Ascending aorta (tissue), 2 donors: ENCODE results near the gene USP35. TPM values are rescaled to one million over a fixed set of nuclear protein-coding genes. Genes with fewer than 3 reads are reported as not detected.
A peak's percentile ranks its signal among the peaks of the same experiment; 100 is the strongest.
"Not testable (repeated sequence)": the region's sequence is repeated elsewhere in the genome, so short reads cannot be mapped to it uniquely, and the experiment has no call there.

Source experiments
- DNase-seq, 2 donors: peaks; one replicate each; pipeline ENCODE4 v3.0.0-alpha.2; 2019; ENCODE audit warnings: low spot score in 2 of 2
- H3K27ac ChIP-seq, 2 donors: fragments of 200-600 bp; sonication (generic); one replicate each; pipeline ENCODE4 v1.5.1; 2016 to 2017; ENCODE audit warnings: mild to moderate bottlenecking in 1 of 2
- H3K27me3 ChIP-seq: fragments of 200-600 bp; sonication (generic); one replicate; pipeline ENCODE4 v1.5.1; 2017
- H3K36me3 ChIP-seq, 2 donors: fragments of 200-600 bp; sonication (generic); one replicate each; pipeline ENCODE4 v1.5.1; 2016
- H3K4me1 ChIP-seq, 2 donors: fragments of 200-600 bp; sonication (generic); one replicate each; pipeline ENCODE4 v1.5.1; 2016 to 2017; ENCODE audit warnings: mild to moderate bottlenecking in 1 of 2
- H3K4me3 ChIP-seq, 2 donors: fragments of 200-600 bp; sonication (generic); one replicate each; pipeline ENCODE4 v1.5.1; 2016 to 2017; ENCODE audit warnings: mild to moderate bottlenecking in 1 of 2
- H3K9me3 ChIP-seq, 2 donors: fragments of 200-600 bp; sonication (generic); one replicate each; pipeline ENCODE4 v1.5.1; 2016
- CTCF ChIP-seq, 3 experiments: fragments of 200-600 bp in 2 of 3; fragments of 450-650 bp in 1 of 3; sonication (generic) in 2 of 3; IDR thresholded peaks; one replicate each; pipeline ENCODE4 v1.5.1; 2016 to 2019; ENCODE audit warnings: antibody characterized with exemption in 3 of 3, mild to moderate bottlenecking in 1 of 3, moderate library complexity in 1 of 3
- intact Hi-C: fragments of 100-400 bp; cut with DNase I; formaldehyde crosslinking; loops from one replicate; pipeline ENCODE4 v1.15.1; 2023
- total RNA-seq: library from RNA; depleted of rRNA; stranded (reverse); fragments of >200 nt; gene quantifications from one replicate; pipeline ENCODE4 v1.1.0, GENCODE V29; 2016

Gene USP35
- total RNA-seq, 1 donor from 2014 or later: 34.0 TPM

GRCh38 chr11:78231962-78232501 lies 43.3 kb downstream of the USP35 start:
- Histone ChIP-seq H3K4me1 (peaks cover 0 to 20% of the 10 kb centered on the region in 2 donors), H3K27me3 (no peaks in the 10 kb centered on the region), H3K27ac (peak overlapping the region; percentile 77 to 78), H3K36me3 (no peaks in the 10 kb centered on the region), H3K9me3 (no peaks in the 10 kb centered on the region), H3K4me3 (no peak overlapping the region)
- TF ChIP-seq CTCF (IDR thresholded peaks at IDR 0.05): no peak
- intact Hi-C loops: loop anchor here (2.0 kb wide), 2 partner anchors 25 to 79 kb away; no protein-coding TSS in a partner anchor
- no peak for DNase-seq

GRCh38 chr11:78233046-78233445 lies 44.3 kb downstream of the USP35 start:
- H3K9me3 ChIP-seq, DNase-seq, H3K27me3 ChIP-seq, H3K36me3 ChIP-seq, H3K4me3 ChIP-seq: not testable (repeated sequence)
- intact Hi-C loops: loop anchor here (2.0 kb wide), 2 partner anchors 24 to 78 kb away; no protein-coding TSS in a partner anchor
- peak overlapping the region; percentile 77 to 78 for H3K27ac ChIP-seq
- H3K4me1 ChIP-seq: peaks cover 0 to 20% of the 10 kb centered on the region in 2 donors

- no peaks in the 10 kb centered on the region for H3K27me3 ChIP-seq
- no peak overlapping the region for H3K4me3 ChIP-seq
- H3K4me1 ChIP-seq: peaks cover 0 to 20% of the 10 kb centered on the region in 2 donors
- no peak for DNase-seq
- no peaks in the 10 kb centered on the region for H3K36me3 ChIP-seq
- no peaks in the 10 kb centered on the region for H3K9me3 ChIP-seq
- intact Hi-C loops: no loop called here
- peak overlapping the region; percentile 77 to 78 for H3K27ac ChIP-seq
- no peak for TF ChIP-seq CTCF (IDR thresholded peaks at IDR 0.05)
Measured at GRCh38 chr11:78234006-78234405, 45.3 kb downstream of the USP35 start.

GRCh38 chr11:78237293-78238046 lies 48.8 kb downstream of the USP35 start:
- no peak for DNase-seq
- intact Hi-C loops: no loop called here
- TF ChIP-seq CTCF (IDR thresholded peaks at IDR 0.05): no peak
- Histone ChIP-seq H3K36me3 (peaks cover 0 to 13% of the 10 kb centered on the region in 2 donors), H3K27me3 (no peaks in the 10 kb centered on the region), H3K27ac (no peak overlapping the region), H3K4me3 (no peak overlapping the region), H3K4me1 (peaks cover 0 to 5% of the 10 kb centered on the region in 2 donors), H3K9me3 (peaks cover 0 to 6% of the 10 kb centered on the region in 2 donors)

GRCh38 chr11:78239781-78240180 lies 51.1 kb downstream of the USP35 start:
- Histone ChIP-seq H3K27ac (no peak overlapping the region), H3K4me1 (peaks cover 0 to 5% of the 10 kb centered on the region in 2 donors), H3K36me3 (peaks cover 0 to 13% of the 10 kb centered on the region in 2 donors), H3K4me3 (no peak overlapping the region), H3K9me3 (peaks cover 0 to 6% of the 10 kb centered on the region in 2 donors), H3K27me3 (no peaks in the 10 kb centered on the region)
- TF ChIP-seq CTCF (IDR thresholded peaks at IDR 0.05): no peak
- intact Hi-C loops: no loop called here
- no peak for DNase-seq

- no peak overlapping the region for H3K27ac ChIP-seq
- H3K4me1 ChIP-seq: peaks cover 0 to 5% of the 10 kb centered on the region in 2 donors
- H3K36me3 ChIP-seq: peaks cover 0 to 18% of the 10 kb centered on the region in 2 donors
- peaks cover 0 to 6% of the 10 kb centered on the region in 2 donors for H3K9me3 ChIP-seq
- no peak for TF ChIP-seq CTCF (IDR thresholded peaks at IDR 0.05)
- intact Hi-C loops: no loop called here
- H3K27me3 ChIP-seq: no peaks in the 10 kb centered on the region
- no peak for DNase-seq
- no peak overlapping the region for H3K4me3 ChIP-seq
Measured at GRCh38 chr11:78241475-78241874, 52.8 kb downstream of the USP35 start.
